Effector memory CD4-positive, alpha-beta T cell (primary cell): ENCODE measurements around the gene SIGLEC1.

Source experiments
- DNase-seq, 3 donors: peaks; one replicate each; pipeline ENCODE4 v3.0.0-alpha.2; 2020
- H3K27ac ChIP-seq: 2 replicates; pipeline ENCODE4 v1.7.0; 2013; ENCODE audit warnings: mild to moderate bottlenecking, low read length, moderate library complexity; ENCODE audit not compliant: insufficient read depth, poor library complexity, severe bottlenecking
- H3K27me3 ChIP-seq: replicated peaks from 2 replicates; pipeline ENCODE4 v1.7.0; 2013; ENCODE audit warnings: mild to moderate bottlenecking, low read length; ENCODE audit not compliant: insufficient read depth, control insufficient read depth, poor library complexity, severe bottlenecking
- H3K36me3 ChIP-seq: 2 replicates; pipeline ENCODE4 v1.7.0; 2013; ENCODE audit warnings: mild to moderate bottlenecking, low read length, moderate library complexity; ENCODE audit not compliant: control insufficient read depth, insufficient read depth
- H3K4me1 ChIP-seq: 2 replicates; pipeline ENCODE4 v1.7.0; 2013; ENCODE audit warnings: low read length, mild to moderate bottlenecking; ENCODE audit not compliant: control insufficient read depth, insufficient read depth, poor library complexity, severe bottlenecking
- H3K4me3 ChIP-seq: 2 replicates; pipeline ENCODE4 v1.7.0; 2013; ENCODE audit warnings: low read length, low read depth, mild to moderate bottlenecking; ENCODE audit not compliant: insufficient read depth, poor library complexity, severe bottlenecking
- H3K9me3 ChIP-seq: 2 replicates; pipeline ENCODE4 v1.7.0; 2013; ENCODE audit warnings: mild to moderate bottlenecking, low read length, moderate library complexity; ENCODE audit not compliant: control insufficient read depth

Gene SIGLEC1

GRCh38 chr20:3738111-3739053 lies 26.0 kb upstream of the SIGLEC1 start:
- H3K4me3 ChIP-seq: no peak overlapping the region
- no peak for DNase-seq
- H3K36me3 ChIP-seq: no peaks in the 10 kb centered on the region
- no peaks in the 10 kb centered on the region for H3K9me3 ChIP-seq
- H3K27ac ChIP-seq: no peak overlapping the region
- peaks cover under 1% of the 10 kb centered on the region for H3K27me3 ChIP-seq
- H3K4me1 ChIP-seq: no peaks in the 10 kb centered on the region

- H3K4me3 ChIP-seq: no peak overlapping the region
- H3K27me3 ChIP-seq: peaks cover 15% of the 10 kb centered on the region
- H3K9me3 ChIP-seq: no peaks in the 10 kb centered on the region
- H3K4me1 ChIP-seq: peaks cover 3% of the 10 kb centered on the region
- H3K36me3 ChIP-seq: no peaks in the 10 kb centered on the region
- DNase-seq: no peak
- no peak overlapping the region for H3K27ac ChIP-seq
These were observed 23.4 kb upstream of the SIGLEC1 start for GRCh38 chr20:3735768-3736167.

- peaks cover 3% of the 10 kb centered on the region for H3K4me1 ChIP-seq
- H3K4me3 ChIP-seq: no peak overlapping the region
- no peak for DNase-seq
- no peak overlapping the region for H3K27ac ChIP-seq
- no peaks in the 10 kb centered on the region for H3K36me3 ChIP-seq
- no peaks in the 10 kb centered on the region for H3K9me3 ChIP-seq
- H3K27me3 ChIP-seq: peaks cover 15% of the 10 kb centered on the region
These were observed 21.9 kb upstream of the SIGLEC1 start for GRCh38 chr20:3734111-3734843.

GRCh38 chr20:3733119-3733995 lies 21.0 kb upstream of the SIGLEC1 start:
- Histone ChIP-seq H3K27ac (no peak overlapping the region), H3K4me1 (peaks cover 3% of the 10 kb centered on the region), H3K36me3 (no peaks in the 10 kb centered on the region), H3K27me3 (peaks cover 15% of the 10 kb centered on the region), H3K4me3 (no peak overlapping the region), H3K9me3 (no peaks in the 10 kb centered on the region)
- DNase-seq: no peak

GRCh38 chr20:3732327-3733118 lies 20.1 kb upstream of the SIGLEC1 start, which contains the start of gene HSPA12B:
Gene HSPA12B (plus strand): TSS chr20:3732685. CDS start chr20:3738675, 5,990 bp downstream.
- no peaks in the 10 kb centered on the region for H3K36me3 ChIP-seq
- H3K4me1 ChIP-seq: peaks cover 3% of the 10 kb centered on the region
- no peaks in the 10 kb centered on the region for H3K9me3 ChIP-seq
- no peak within 1 kb of the TSS for H3K4me3 ChIP-seq
- no peak for DNase-seq
- H3K27me3 ChIP-seq: peaks cover 15% of the 10 kb centered on the region
- no peak within 1 kb of the TSS for H3K27ac ChIP-seq

GRCh38 chr20:3731944-3732326 lies 19.5 kb upstream of the SIGLEC1 start:
- DNase-seq: no peak
- H3K27me3 ChIP-seq: peaks cover 15% of the 10 kb centered on the region
- no peaks in the 10 kb centered on the region for H3K9me3 ChIP-seq
- no peaks in the 10 kb centered on the region for H3K36me3 ChIP-seq
- H3K4me3 ChIP-seq: no peak overlapping the region
- peaks cover 3% of the 10 kb centered on the region for H3K4me1 ChIP-seq
- H3K27ac ChIP-seq: no peak overlapping the region

- DNase-seq: no peak
- Histone ChIP-seq H3K9me3 (no peaks in the 10 kb centered on the region), H3K4me3 (no peak overlapping the region), H3K27ac (no peak overlapping the region), H3K27me3 (peaks cover 15% of the 10 kb centered on the region), H3K36me3 (no peaks in the 10 kb centered on the region), H3K4me1 (peaks cover 3% of the 10 kb centered on the region)
These were observed 18.6 kb upstream of the SIGLEC1 start for GRCh38 chr20:3730803-3731672.

GRCh38 chr20:3729811-3730540 lies 17.6 kb upstream of the SIGLEC1 start:
- no peak overlapping the region for H3K4me3 ChIP-seq
- no peaks in the 10 kb centered on the region for H3K9me3 ChIP-seq
- no peak for DNase-seq
- H3K27ac ChIP-seq: no peak overlapping the region
- no peaks in the 10 kb centered on the region for H3K36me3 ChIP-seq
- peaks cover 3% of the 10 kb centered on the region for H3K4me1 ChIP-seq
- peaks cover 15% of the 10 kb centered on the region for H3K27me3 ChIP-seq
